Activated T-cell treated with anti-CD3 and anti-CD28 coated beads for 1 hour (primary cell): ENCODE data around the gene RASSF4.

ENCODE experiments used
- DNase-seq: peaks from one replicate; pipeline ENCODE4 v3.0.0-alpha.2; 2020; ENCODE audit warnings: low read depth

RASSF4 gene

GRCh38 chr10:44947371-44948152, 12.0 kb upstream of the RASSF4 start:
- DNase-seq, result no peak

- no peak for DNase-seq
These were observed 11.0 kb upstream of the RASSF4 start for GRCh38 chr10:44948642-44949041.

DNA sequence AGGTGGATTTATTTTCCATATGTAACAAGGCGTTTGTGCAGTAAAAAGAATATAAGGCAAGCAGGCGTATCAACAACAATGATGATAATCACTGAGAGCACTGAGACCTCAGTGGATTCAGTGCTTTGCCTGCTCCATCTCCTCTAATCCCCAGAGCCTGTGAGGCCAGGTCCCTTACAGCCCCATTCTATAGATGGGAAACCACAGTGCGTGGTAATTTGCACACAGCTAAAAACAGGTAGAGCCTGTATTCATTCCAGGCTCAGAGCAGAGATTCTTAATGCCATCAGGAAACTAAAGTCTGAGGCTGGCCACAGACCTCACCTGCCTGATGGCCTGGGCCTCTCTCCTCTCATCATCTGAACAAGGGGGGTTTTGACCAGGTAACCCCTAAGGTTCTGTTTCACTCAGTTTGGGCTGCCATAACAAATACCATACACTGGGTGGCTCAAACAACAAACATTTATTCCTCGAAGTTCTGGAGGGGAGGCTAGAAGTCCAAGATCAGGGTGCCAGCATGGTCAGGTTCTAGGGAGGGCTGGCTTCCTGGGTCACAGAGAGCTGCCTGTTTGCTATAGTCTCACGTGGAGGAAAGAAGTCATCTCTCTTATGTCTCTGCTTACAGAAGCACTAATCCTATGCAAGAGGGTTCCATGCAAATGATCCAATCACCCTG, 10.3 kb upstream of the RASSF4 start:
- DNase-seq, result no peak

DNA sequence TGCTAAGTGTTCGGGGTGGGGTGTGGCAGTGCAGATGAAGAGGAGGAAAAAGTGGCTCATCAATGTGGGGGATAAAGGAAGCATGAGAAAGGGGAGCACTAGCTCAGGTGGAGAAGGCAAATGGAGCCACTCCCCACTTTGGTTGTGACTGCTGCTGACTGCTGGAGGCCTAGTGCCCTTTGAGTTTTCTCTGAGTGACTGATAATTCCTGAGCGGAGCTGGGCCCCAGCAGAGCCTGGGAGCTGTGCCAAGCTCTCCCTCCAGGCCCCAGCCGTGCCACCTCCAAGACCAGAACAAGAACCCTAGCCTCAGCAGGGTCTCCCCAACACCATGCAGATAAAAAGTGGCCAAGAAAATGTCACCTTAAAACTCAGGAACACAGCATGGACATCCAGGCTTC, 9.7 kb upstream of the RASSF4 start:
- DNase-seq, result no peak

GRCh38 chr10:44950326-44951225, 9.0 kb upstream of the RASSF4 start:
- DNase-seq, result no peak

DNA sequence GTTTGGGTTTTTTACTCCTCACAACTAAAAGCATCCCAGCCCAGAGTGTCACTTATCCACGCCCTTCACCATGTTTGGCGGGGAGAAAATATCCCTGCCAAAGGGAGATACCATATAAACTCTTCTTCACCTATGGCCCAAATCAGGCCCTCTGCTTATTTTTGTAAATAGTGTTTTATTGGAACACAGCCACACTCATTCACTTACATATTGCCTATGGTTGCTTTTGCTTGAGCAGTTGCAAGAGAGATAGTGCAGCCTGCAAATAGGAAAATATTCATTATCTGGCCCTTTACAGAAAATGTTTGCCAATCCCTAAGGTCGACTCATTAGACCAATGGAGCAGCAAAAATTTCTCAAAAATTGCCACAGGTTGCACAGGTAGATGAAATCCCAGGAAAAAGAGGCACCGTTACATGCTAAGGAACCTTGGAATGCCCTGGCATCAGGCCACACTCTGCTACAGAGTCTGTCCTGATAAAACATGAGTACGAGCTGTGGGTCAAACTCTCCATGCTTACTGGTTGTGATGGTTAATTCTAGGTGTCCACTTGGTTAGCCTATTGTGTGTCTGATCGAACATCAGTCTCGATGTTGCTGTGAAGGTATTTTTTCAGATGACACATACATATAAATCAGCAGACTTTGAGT, 7.9 kb upstream of the RASSF4 start:
- no peak for DNase-seq

DNA sequence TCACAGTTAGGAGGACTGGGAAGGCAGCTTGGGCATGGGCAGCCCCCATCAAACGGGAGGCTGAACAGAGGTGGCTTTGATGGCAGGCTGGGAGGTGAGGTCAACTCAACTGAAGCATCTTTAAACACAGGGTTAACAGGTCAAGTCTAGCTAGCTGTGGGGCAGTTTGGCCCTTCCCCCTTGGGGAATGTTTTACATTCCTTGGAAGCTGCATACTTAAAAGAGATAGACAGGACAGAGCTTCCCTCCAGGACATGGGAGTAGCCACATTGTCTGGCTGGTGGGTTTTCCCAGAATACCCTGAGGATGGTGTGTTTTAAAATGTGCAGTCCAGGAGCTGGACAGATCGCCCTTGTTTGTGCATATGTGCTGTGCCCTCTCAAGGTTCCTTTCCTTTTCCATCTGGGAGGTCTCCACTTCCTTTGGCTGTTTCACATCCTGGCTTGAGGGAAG, 6.8 kb upstream of the RASSF4 start:
- no peak for DNase-seq

DNA sequence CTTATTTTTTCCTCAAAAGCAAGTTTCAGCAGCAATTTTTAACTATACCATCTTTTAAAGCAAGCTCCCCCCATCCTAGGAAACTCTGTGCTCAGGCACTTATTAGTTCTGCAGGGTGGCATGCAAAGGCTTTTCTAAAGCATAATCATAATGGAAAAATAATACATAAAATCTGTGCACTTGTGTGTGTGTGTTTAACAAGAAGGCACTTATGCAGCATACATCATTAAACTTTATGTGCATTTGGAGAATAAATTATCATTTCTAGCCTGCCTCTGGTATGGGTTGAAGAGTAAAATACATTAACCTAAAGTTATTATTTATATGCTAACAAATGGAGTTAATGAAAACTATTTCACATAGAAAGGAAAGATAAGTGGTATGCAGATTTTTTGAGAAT, 5.6 kb upstream of the RASSF4 start:
- DNase-seq, result no peak

DNA sequence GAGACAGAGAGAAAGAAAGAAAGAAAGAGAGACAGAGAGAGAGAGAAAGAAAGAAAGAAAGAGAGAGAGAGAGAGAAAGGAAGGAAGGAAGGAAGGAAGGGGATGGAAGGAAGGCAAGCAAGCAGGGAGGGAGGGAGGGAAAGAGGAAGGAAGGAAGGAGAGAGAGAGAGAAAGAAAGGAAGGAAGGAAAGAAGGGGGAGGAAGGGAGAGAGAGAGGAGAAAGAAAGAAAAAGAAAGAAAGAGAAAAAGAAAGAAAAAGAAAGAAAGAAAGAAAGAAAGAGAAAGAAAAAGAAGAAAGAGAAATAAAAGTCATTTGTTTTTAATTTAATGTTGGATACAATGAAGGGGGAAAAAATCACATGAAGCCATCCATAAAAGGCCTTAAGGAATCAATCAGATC, 4.6 kb upstream of the RASSF4 start:
- DNase-seq, result no peak

GRCh38 chr10:44955413-44956070, 4.1 kb upstream of the RASSF4 start:
- DNase-seq, result no peak

DNA sequence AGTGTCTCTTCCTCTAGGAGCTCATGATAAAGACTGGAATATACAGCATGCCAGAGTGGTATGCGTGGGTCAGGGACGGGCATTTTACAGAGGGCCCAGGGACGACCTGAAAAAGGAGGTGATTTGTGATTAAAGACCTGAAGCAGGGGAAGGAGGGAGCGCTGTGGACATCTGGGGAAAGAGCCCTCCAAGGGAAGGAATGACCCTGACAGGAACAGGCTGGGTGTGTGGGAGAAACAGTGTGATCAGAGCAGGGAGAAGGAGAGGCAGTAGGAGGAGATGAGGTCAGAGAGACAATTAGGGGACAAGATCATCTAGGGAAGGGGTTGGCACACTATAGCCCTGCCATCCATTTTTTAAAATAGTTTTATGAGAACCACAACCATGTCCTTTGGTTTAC, 3.4 kb upstream of the RASSF4 start:
- no peak for DNase-seq

DNA sequence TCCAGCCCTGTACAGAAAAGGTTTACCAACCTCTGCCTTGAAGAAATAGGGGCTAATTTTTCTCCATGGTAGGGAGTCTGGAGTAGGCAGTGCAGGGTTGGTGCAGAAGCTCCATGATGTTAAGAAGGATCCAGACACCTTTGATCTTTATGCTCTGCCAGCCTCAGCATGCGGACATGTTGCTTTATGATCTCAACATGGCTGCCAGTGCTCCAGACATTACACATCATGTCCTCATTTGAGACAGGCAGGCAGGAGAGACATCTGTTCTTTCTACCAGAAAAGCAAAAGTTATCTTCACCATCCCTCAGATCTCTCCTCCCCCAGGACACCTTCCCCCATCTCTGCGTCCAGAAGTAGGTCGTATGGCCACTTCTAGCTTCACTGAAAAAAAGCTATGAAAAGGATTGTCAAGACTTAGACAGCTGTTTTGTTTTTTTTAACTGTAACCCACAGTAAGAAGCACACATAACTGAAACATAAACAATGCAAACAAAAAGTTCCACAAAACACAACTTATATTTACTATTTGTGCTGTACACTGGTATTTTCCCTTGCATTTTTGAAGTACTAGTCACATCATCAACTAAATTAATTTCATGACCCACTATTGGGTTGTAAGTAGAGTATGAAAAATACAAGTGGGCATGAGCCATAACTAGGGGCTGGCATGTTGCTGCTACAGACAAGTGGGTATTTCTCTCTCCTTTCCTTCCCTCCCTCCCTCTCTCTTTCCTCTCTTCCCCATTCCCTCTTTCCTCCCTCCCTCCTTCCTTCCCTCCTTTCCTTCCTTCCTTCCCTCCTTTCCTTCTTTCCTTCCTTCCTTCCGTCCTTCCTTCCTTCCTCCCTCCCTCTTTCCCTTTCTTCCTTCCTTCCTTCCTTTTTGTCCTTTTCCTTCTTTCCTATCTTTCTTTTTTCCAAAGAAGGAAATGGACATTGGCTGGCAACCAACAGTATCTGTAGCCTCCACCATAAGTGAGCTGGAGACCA, 2.6 kb upstream of the RASSF4 start:
- DNase-seq, result no peak

DNA sequence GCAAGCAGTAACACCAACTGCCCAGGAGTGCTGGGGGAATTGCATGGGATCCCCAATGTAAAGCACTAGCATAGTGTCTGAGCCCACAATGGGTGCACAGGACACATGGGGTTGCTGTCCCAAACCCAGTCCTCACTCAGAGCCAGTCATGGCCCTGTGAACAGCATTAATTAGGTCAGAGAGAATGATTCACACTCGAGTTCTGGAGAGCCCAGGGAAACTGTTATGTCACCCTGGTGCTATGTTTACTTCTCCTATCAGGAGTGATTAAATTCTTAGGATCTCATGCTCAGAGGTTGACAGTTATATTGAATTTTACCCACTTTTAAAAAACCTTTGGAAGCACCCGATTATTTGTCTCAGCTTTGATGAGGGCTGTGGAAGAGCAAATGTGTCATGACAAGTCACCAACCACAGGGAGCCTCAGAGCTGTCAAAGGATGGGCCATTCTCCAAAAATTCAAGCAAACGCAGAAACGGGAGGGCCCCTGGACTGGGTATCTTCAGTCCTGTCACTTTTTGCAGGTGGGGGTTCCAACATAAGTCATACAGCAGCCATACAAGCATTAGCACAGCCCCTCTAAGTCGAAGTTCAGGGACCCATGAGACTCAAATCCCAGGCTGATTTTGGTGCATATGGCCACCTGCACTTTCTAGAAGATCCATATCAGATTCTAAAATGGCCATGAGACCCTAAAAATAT, 1.3 kb upstream of the RASSF4 start:
- DNase-seq, result no peak

- DNase-seq, result no peak
These were observed 730 bp upstream of the RASSF4 start for GRCh38 chr10:44958898-44959246.

DNA sequence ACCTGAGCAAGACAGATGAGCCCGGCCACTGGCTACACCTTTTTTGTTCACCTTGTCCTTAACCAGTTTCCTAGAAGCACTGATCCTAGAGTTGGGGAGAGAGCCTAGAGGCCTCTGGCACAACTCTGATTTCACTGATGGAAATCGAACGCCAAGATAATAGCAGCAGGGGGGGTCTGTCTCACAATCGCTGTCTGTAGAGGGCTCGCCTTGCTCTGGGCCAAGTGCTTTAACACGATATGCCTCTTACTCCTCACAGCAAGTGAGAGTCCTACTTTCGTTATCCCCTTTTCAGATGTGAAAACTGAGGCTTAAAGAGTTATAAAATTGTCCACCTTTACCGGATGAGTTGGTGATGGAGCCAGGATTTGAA, 472 bp downstream of the RASSF4 start:
- DNase-seq, result no peak

- DNase-seq, result no peak
These were observed 1.1 kb downstream of the RASSF4 start for GRCh38 chr10:44960482-44961229.

- no peak for DNase-seq
These were observed 1.6 kb downstream of the RASSF4 start for GRCh38 chr10:44961230-44961571.

DNA sequence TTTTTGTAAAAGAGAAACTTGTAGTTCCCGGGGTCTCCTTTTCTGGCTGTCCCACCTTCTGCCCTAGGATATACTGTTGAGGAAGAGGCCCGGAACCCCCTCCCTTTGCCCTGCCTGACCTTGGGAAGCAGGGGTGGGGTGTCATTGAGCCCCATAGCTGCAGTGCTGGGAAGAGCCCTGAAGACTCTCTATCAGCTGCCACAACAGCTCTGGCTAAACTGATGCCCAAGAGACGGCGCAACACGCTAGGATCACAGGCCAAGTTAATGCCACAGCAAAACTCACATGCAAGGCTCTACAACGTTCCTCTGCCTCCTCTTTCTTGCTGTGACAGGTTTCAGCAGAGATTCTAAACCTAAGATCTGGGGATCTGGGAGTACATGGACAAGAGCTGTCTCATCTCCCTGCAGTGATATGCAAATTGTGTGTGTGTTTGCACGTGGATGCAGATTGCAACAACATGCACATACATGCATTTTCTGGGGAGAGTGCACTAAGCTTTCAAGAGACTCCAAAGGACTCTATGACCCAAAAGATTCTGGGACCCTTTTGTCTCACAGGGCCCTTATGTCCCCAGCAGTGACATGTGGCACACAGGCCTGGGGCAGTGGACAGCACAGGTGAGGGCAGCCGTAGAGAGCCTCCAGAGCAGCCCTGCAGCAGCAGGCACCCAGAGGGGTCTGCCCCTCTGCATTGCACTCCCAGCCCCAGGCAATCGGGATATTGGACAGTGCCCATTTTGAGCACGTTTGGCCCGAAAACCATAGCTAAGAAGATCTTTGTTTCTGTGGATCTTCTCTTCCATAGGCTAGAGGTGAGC, 2.5 kb downstream of the RASSF4 start:
- DNase-seq, result no peak
